ENCODE measurements around the gene GNAZ. TPM values are rescaled to one million over a fixed set of nuclear protein-coding genes. Genes with fewer than 3 reads are reported as not detected.

The GNAZ gene
- total and polyA plus RNA-seq, 4 donors: 0.21 to 2.2 (median 0.38) TPM

DNA sequence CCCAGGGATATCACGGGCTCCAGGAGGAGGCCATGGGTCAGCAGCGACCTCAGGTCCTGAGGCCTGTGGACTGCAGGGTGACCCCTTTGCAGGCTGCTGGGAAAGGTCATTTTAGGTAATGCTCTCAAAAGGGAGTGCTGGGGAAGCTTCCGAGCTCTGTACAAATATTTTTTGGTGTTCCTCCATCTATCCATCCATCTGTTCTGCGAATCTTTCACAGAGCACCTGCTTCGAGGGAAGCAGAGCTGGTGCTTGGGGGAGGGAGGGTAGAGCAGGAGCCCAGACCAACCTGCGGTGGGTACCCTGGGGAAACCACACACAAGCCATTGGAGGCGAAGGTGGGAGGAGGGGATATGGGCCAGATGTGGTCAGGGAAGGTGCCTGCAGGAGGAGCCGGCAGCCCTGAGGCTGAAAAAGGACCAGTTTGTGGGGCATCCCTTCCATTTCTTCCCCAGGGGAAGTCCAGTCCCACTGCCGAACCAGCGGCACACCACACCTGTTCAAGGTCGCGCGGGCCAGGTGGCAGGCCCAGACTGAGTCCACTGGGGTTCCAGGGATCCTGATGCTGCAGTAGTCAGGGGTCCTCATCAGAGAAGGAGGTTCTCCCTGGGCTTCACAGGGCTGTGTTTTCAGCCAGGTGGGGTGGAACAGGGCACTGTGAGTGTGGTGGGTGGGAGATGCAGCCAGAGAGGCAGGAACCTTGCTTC is 13.1 kb downstream of the GNAZ start:
- no peak for DNase-seq (ENCODE audit: low spot score)
- no peak overlapping the region for H3K27ac ChIP-seq (ENCODE audit: low read depth in 1 of 2, low read length in 2 of 2)
- H3K36me3 ChIP-seq (ENCODE audit: control insufficient read depth in 4 of 4, insufficient read depth in 3 of 4, low read depth in 1 of 4, low read length in 3 of 4): no peaks in the 10 kb centered on the region
- H3K9ac ChIP-seq (ENCODE audit: low read depth in 1 of 2, low read length in 2 of 2): no peak overlapping the region
- H3K4me3 ChIP-seq (ENCODE audit: low read depth in 1 of 3, low read length in 3 of 3): no peak overlapping the region
- peaks cover 0 to 11% (median 6%) of the 10 kb centered on the region in 4 donors for H3K4me1 ChIP-seq (ENCODE audit: control insufficient read depth in 4 of 4, insufficient read depth in 4 of 4, low read length in 3 of 4)
- H3K9me3 ChIP-seq (ENCODE audit: control insufficient read depth in 4 of 4, low read length in 3 of 4): no peaks in the 10 kb centered on the region
- WGBS: 88% methylated on average over 13 of the region's 13 CpGs
- no peaks in the 10 kb centered on the region for H3K27me3 ChIP-seq (ENCODE audit: control insufficient read depth in 4 of 4, insufficient read depth in 4 of 4, low read length in 3 of 4)
- TF ChIP-seq EGR1 (IDR thresholded peaks at IDR 0.05; ENCODE audit: low read depth in 2 of 2): no peak
- TF ChIP-seq SP1 (IDR thresholded peaks at IDR 0.05): no peak
- no peak for TF ChIP-seq FOXA1 (IDR thresholded peaks at IDR 0.05)
- TF ChIP-seq NR2F2 (IDR thresholded peaks at IDR 0.05): no peak

DNA sequence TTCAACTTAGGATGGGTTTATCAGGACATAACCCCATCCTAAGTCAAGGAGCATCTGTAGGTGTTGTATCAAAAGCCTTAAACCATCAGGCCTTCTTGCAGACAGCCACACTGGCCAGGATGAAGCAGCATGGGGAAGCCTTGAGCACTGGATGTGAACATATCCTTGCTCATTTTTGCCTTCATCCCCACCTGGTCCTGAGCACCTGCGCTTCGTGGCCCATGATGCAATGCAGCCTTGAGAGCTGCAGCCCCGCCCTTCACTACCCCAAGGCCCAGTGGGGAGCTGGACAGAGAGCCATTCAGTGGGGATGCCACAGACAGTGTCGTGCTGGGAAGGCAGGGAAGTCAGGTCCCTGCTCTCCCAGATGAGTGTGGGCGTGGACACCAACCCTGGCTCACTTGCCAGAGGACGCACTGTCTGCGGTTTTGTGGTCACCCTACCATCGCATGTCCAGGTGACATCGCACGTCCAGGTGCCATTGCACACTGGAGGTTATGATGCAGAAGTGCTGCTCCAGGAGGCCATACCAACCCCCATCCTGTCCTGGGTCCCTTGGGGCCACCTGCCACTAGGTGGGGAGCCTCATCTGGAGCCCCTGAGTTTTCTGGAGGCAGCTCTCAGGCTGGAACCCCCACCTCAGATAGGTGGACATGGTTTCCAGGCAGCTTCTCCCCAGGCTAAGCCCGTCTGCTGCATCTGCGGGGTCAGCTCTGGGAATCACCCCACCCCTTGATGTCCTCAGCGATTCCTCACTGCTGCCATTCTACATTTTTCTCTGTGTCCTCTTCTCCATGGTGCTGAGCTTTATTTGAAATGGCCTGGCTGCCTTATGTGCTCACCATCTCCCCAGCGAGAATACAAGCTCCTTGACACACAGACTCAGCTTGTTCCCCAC is 14.4 kb downstream of the GNAZ start:
- no peaks in the 10 kb centered on the region for H3K36me3 ChIP-seq (ENCODE audit: control insufficient read depth in 4 of 4, insufficient read depth in 3 of 4, low read depth in 1 of 4, low read length in 3 of 4)
- TF ChIP-seq SP1 (IDR thresholded peaks at IDR 0.05) (no peak), HNF4G (IDR thresholded peaks at IDR 0.05) (no peak), RXRA (IDR thresholded peaks at IDR 0.05) (no peak), FOXA1 (IDR thresholded peaks at IDR 0.05) (no peak)
- H3K27me3 ChIP-seq (ENCODE audit: control insufficient read depth in 4 of 4, insufficient read depth in 4 of 4, low read length in 3 of 4): no peaks in the 10 kb centered on the region
- H3K4me1 ChIP-seq (ENCODE audit: control insufficient read depth in 4 of 4, insufficient read depth in 4 of 4, low read length in 3 of 4): peaks cover 0 to 4% (median 0%) of the 10 kb centered on the region in 4 donors
- 97% methylated on average over 14 of the region's 14 CpGs for WGBS
- no peak overlapping the region for H3K27ac ChIP-seq (ENCODE audit: low read depth in 1 of 2, low read length in 2 of 2)
- no peak overlapping the region for H3K9ac ChIP-seq (ENCODE audit: low read depth in 1 of 2, low read length in 2 of 2)
- H3K4me3 ChIP-seq (ENCODE audit: low read depth in 1 of 3, low read length in 3 of 3): no peak overlapping the region
- no peak for DNase-seq (ENCODE audit: low spot score)
- no peaks in the 10 kb centered on the region for H3K9me3 ChIP-seq (ENCODE audit: control insufficient read depth in 4 of 4, low read length in 3 of 4)

DNA sequence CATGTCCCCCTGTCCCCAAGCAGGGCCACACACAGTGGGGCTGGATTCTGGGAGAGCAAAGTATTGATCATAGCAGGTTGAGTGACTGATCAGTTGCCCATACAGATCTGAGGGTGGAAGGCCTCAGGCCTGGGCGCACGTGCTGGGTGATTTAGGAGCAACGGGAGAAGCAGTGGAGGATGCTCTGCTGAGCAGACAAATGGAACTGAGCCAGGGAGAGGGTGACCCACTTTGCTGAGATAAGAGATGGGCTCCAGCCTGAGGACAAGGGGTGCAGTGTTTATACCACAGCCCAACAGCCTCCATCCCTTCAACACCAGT is 15.0 kb downstream of the GNAZ start:
- H3K4me3 ChIP-seq (ENCODE audit: low read depth in 1 of 3, low read length in 3 of 3): no peak overlapping the region
- no peak for DNase-seq (ENCODE audit: low spot score)
- H3K27me3 ChIP-seq (ENCODE audit: control insufficient read depth in 4 of 4, insufficient read depth in 4 of 4, low read length in 3 of 4): no peaks in the 10 kb centered on the region
- TF ChIP-seq YY1 (IDR thresholded peaks at IDR 0.05) (no peak), SP1 (IDR thresholded peaks at IDR 0.05) (no peak), FOXA1 (IDR thresholded peaks at IDR 0.05) (no peak), HNF4A (conservative IDR thresholded peaks at IDR 0.05) (no peak)
- TF ChIP-seq, protein P1, sequence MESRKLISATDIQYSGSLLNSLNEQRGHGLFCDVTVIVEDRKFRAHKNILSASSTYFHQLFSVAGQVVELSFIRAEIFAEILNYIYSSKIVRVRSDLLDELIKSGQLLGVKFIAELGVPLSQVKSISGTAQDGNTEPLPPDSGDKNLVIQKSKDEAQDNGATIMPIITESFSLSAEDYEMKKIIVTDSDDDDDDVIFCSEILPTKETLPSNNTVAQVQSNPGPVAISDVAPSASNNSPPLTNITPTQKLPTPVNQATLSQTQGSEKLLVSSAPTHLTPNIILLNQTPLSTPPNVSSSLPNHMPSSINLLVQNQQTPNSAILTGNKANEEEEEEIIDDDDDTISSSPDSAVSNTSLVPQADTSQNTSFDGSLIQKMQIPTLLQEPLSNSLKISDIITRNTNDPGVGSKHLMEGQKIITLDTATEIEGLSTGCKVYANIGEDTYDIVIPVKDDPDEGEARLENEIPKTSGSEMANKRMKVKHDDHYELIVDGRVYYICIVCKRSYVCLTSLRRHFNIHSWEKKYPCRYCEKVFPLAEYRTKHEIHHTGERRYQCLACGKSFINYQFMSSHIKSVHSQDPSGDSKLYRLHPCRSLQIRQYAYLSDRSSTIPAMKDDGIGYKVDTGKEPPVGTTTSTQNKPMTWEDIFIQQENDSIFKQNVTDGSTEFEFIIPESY (IDR thresholded peaks at IDR 0.05): no peak
- no peak overlapping the region for H3K27ac ChIP-seq (ENCODE audit: low read depth in 1 of 2, low read length in 2 of 2)
- no peaks in the 10 kb centered on the region for H3K9me3 ChIP-seq (ENCODE audit: control insufficient read depth in 4 of 4, low read length in 3 of 4)
- H3K4me1 ChIP-seq (ENCODE audit: control insufficient read depth in 4 of 4, insufficient read depth in 4 of 4, low read length in 3 of 4): no peaks in the 10 kb centered on the region
- WGBS: 94% methylated on average over 3 of the region's 3 CpGs
- no peak overlapping the region for H3K9ac ChIP-seq (ENCODE audit: low read depth in 1 of 2, low read length in 2 of 2)
- H3K36me3 ChIP-seq (ENCODE audit: control insufficient read depth in 4 of 4, insufficient read depth in 3 of 4, low read depth in 1 of 4, low read length in 3 of 4): no peaks in the 10 kb centered on the region

DNA sequence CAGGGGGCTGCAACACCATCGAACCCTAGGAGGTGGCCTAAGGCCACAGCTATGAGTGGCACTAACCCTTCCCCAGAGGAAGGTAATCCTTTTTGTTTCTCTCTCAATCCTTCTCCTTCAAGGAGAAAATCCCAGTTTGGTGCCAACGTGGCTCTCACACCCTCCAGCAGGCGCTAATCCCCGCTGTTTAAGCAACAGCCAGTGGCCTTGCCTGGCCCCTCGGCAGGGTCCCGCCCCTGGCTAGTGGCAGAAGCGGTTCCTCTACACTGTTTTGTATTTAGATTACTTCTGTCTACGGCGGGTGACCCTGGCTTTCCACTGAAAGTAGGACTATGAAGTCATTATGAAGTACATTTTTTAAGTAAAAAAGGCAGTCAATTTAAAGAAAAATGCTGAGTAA is 15.5 kb downstream of the GNAZ start:
- 85% methylated on average over 9 of the region's 9 CpGs for WGBS
- no peaks in the 10 kb centered on the region for H3K9me3 ChIP-seq (ENCODE audit: control insufficient read depth in 4 of 4, low read length in 3 of 4)
- DNase-seq (ENCODE audit: low spot score): no peak
- H3K4me3 ChIP-seq (ENCODE audit: low read depth in 1 of 3, low read length in 3 of 3): no peak overlapping the region
- no peaks in the 10 kb centered on the region for H3K36me3 ChIP-seq (ENCODE audit: control insufficient read depth in 4 of 4, insufficient read depth in 3 of 4, low read depth in 1 of 4, low read length in 3 of 4)
- H3K4me1 ChIP-seq (ENCODE audit: control insufficient read depth in 4 of 4, insufficient read depth in 4 of 4, low read length in 3 of 4): no peaks in the 10 kb centered on the region
- H3K9ac ChIP-seq (ENCODE audit: low read depth in 1 of 2, low read length in 2 of 2): no peak overlapping the region
- no peak overlapping the region for H3K27ac ChIP-seq (ENCODE audit: low read depth in 1 of 2, low read length in 2 of 2)
- no peaks in the 10 kb centered on the region for H3K27me3 ChIP-seq (ENCODE audit: control insufficient read depth in 4 of 4, insufficient read depth in 4 of 4, low read length in 3 of 4)
- TF ChIP-seq, protein P2, sequence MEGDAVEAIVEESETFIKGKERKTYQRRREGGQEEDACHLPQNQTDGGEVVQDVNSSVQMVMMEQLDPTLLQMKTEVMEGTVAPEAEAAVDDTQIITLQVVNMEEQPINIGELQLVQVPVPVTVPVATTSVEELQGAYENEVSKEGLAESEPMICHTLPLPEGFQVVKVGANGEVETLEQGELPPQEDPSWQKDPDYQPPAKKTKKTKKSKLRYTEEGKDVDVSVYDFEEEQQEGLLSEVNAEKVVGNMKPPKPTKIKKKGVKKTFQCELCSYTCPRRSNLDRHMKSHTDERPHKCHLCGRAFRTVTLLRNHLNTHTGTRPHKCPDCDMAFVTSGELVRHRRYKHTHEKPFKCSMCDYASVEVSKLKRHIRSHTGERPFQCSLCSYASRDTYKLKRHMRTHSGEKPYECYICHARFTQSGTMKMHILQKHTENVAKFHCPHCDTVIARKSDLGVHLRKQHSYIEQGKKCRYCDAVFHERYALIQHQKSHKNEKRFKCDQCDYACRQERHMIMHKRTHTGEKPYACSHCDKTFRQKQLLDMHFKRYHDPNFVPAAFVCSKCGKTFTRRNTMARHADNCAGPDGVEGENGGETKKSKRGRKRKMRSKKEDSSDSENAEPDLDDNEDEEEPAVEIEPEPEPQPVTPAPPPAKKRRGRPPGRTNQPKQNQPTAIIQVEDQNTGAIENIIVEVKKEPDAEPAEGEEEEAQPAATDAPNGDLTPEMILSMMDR (IDR thresholded peaks at IDR 0.05; ENCODE audit: low read depth, low read length, missing input control): no peak
- TF ChIP-seq, protein P3, sequence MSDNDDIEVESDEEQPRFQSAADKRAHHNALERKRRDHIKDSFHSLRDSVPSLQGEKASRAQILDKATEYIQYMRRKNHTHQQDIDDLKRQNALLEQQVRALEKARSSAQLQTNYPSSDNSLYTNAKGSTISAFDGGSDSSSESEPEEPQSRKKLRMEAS (IDR thresholded peaks at IDR 0.05): no peak
- TF ChIP-seq, protein P1 (IDR thresholded peaks at IDR 0.05): no peak
- TF ChIP-seq YY1 (IDR thresholded peaks at IDR 0.05): no peak
- no peak for TF ChIP-seq EGR1 (IDR thresholded peaks at IDR 0.05; ENCODE audit: low read depth in 2 of 2)
- no peak for TF ChIP-seq FOXA2 (IDR thresholded peaks at IDR 0.05)
- TF ChIP-seq TAF1 (conservative IDR thresholded peaks at IDR 0.05): no peak
- no peak for TF ChIP-seq NR2F2 (IDR thresholded peaks at IDR 0.05)
- TF ChIP-seq HNF4G (IDR thresholded peaks at IDR 0.05): no peak
- TF ChIP-seq SP1 (IDR thresholded peaks at IDR 0.05): no peak
- no peak for TF ChIP-seq HNF4A (conservative IDR thresholded peaks at IDR 0.05)
- TF ChIP-seq FOXA1 (IDR thresholded peaks at IDR 0.05): no peak
- no peak for TF ChIP-seq GABPA (IDR thresholded peaks at IDR 0.05 in 1 of 2, conservative IDR thresholded peaks at IDR 0.05 in 1 of 2)
- no peak for TF ChIP-seq RXRA (IDR thresholded peaks at IDR 0.05)
- TF ChIP-seq RAD21 (IDR thresholded peaks at IDR 0.05): no peak
